NCI-H187 (cell line): ENCODE data around the gene SLC12A7.
A peak's percentile ranks its signal among the peaks of the same experiment; 100 is the strongest.

Experiments
- DNase-seq, 2 experiments: peaks; one replicate each; lab custom pipeline; 2025; lab: John Stamatoyannopoulos, UW

Gene SLC12A7

DNA sequence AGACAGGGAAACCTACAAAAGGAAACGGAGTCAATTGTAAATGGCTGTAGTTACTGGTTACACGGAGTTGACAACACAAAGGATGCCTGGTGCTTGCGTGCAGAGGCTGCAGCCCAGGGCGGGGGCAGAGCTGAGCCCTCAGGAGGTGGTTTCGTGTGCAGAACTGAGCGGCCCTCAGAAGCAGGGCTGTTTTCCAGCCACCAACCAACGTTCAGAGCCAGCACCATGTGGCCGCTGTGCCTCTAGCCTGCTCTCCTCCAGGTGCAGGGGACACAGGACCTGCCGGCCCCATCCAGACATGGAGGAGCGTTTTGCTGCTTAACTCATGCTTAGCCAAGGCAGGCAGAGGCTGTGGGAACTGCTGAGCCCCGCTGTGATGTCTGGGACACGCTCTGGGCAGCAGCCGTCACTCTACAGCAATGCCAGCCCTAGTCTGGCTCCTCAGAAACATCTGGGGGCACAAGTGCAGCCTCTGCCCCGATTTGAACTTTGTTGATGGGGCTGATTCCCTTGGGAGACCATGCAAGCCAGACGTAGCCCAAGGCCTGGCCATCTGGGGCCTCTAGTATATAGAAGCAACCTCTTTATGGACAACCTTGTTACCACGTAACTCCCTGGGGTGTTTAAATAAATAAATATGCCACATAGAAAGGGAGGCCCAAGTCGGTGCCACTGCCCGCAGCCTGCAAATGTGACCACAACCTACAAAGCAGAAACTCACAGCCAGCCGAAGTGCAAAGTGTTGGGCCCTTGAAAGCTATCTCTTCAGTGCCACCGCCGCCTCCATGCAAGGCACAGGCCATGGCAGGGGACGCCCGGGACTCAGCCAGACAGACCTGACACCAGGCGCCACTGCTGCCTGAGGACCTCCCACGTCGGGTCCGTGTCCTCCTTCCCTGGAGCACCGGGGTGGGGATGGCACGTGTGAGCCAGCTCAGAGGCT, 61.2 kb downstream of the SLC12A7 start:
- peak; percentile 51 to 68 for DNase-seq

- no peak for DNase-seq
Observed at GRCh38 chr5:1048861-1049838, 62.7 kb downstream of the SLC12A7 start.

DNA sequence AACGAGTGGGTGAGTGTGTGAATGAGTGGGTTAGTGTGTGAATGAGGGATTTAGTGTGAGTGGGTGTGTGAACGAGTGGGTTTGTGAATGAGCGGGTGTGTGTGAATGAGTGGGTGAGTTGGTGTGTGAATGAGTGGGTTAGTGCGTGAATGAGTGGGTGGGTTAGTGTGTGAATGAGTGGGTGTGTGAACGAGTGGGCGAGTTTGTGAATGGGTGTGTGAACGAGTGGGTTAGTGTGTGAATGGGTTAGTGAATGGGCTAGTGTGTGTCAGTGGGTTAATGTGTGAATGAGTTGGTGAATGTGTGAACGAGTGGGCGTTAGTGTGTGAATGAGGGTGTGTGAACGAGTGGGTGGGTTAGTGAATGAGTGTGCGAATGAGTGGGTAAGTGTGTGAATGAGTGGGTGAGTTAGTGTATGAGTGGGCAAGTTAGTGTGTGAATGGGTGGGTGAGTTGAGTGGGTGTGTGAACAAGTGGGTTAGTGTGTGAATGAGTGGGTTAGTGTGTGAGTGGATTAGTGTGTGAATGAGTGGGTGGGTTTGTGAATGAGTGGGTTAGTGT, 63.6 kb downstream of the SLC12A7 start:
- DNase-seq: no peak

DNA sequence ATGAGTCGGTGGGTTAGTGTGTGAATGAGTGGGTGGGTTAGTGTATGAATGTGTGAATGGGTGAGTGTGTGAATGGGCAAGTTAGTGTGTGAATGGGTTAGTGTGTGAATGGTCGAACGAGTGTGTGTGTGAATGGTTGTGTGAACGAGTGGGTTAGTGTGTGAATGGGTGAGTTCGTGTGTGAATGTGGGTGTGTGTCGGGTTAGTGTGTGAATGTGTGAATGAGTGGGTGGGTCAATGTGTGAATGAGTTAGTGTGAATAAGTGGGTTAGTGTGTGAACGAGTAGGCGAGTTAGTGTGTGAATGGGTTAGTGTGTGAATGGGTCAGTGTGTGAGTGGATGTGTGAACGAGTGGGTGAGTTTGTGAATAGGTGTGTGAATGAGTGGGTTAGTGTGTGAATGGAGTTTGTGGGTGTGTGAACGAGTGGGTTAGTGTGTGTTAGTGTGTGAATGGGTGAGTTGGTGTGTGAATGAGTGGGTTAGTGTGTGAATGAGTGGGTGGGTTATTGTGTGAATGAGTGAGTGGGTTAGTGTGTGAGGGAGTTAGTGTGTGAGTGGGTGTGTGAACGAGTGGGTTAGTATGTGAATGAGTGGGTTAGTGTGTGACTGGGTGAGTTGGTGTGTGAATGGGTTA, 64.4 kb downstream of the SLC12A7 start:
- no peak for DNase-seq

- DNase-seq: no peak
Observed at GRCh38 chr5:1045960-1046560, 65.8 kb downstream of the SLC12A7 start.

GRCh38 chr5:1044117-1044516, 67.7 kb downstream of the SLC12A7 start:
- DNase-seq: no peak

GRCh38 chr5:1043327-1043726, 68.5 kb downstream of the SLC12A7 start:
- DNase-seq: no peak

DNA sequence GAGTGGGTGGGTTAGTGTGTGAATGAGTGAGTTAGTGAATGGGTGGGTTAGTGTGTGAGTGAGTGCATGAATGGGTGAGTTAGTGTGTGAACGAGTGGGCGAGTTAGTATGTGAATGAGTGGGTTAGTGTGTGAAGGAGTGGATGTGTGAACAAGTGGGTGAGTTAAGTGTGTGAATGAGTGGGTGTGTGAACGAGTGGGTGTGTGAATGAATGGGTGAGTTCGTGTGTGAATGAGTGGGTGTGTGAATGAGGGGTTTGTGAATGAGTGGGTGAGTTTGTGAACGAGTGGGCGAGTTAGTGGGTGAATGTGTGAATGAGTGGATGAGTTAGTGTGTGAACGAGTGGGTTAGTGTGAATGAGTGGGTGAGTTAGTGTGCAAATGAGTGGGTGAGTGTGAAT, 69.2 kb downstream of the SLC12A7 start:
- no peak for DNase-seq

- DNase-seq: no peak
Observed at GRCh38 chr5:1041225-1042143, 70.4 kb downstream of the SLC12A7 start.

GRCh38 chr5:1040571-1040970, 71.3 kb downstream of the SLC12A7 start:
- DNase-seq: no peak

- DNase-seq: no peak
Observed at GRCh38 chr5:1039706-1040260, 72.1 kb downstream of the SLC12A7 start.

GRCh38 chr5:1039210-1039548, 72.7 kb downstream of the SLC12A7 start:
- DNase-seq: no peak

GRCh38 chr5:1038417-1039209, 73.2 kb downstream of the SLC12A7 start:
- no peak for DNase-seq

- no peak for DNase-seq
Observed at GRCh38 chr5:1037671-1038416, 74.0 kb downstream of the SLC12A7 start.

DNA sequence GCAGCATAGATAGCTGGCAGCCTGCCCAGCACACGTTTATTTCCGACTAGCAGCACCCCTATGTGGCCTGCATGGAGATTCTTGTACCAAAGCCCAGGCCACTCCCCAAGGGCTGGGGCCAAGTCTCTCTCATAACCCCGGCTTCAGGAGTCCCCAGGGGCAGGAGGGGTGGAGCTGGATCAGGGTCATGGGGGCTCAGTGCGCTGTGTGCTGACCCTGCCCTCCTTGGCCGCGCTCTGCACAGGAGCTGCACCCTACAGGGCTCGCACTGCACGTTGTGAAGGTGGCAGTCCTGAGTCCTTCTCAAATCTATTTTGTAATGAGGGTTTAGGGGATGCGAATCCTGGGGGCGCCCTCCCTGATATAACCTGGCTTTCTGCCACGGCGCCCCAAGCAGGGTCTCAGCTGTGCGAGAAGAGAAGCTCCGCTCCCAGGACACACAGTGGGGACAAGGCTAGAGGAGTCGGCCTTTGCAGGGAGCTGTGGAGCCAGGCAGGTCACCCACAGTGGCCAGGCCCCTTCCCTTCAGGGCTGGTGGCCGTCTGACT, 74.7 kb downstream of the SLC12A7 start:
- no peak for DNase-seq

- no peak for DNase-seq
Observed at GRCh38 chr5:1036504-1037122, 75.2 kb downstream of the SLC12A7 start.
